ENCODE results near the gene TPRN. TPM values are rescaled to one million over a fixed set of nuclear protein-coding genes. Genes with fewer than 3 reads are reported as not detected.

Gene TPRN
- total and polyA plus RNA-seq, 9 of the 15 experiments (the other 6 are each of a cell fraction or from before 2014, with no cell fraction given) = 0.31 to 31.9 (median 4.4) TPM

- TF ChIP-seq CTCFL (IDR thresholded peaks at IDR 0.05; ENCODE audit: borderline replicate concordance, insufficient read depth, low read depth, low read length, poor library complexity, severe bottlenecking) (no peak), ZBTB11 (CRISPR knock-in tag; IDR thresholded peaks at IDR 0.05) (no peak), ZNF143 (CRISPR knock-in tag; IDR thresholded peaks at IDR 0.05) (no peak), TCF15 (CRISPR knock-in tag; IDR thresholded peaks at IDR 0.05) (no peak), PTRF (tag; IDR thresholded peaks at IDR 0.05) (no peak), ZBTB43 (CRISPR knock-in tag; IDR thresholded peaks at IDR 0.05) (no peak), MYNN (IDR thresholded peaks at IDR 0.05) (0 out of 2 replicates have a peak, but pooled peaks have one; percentile 42), MYNN (CRISPR knock-in tag; IDR thresholded peaks at IDR 0.05) (no peak), KDM2B (CRISPR knock-in tag; IDR thresholded peaks at IDR 0.05) (no peak), COPS2 (conservative IDR thresholded peaks at IDR 0.05) (no peak), HNRNPUL1 (IDR thresholded peaks at IDR 0.05; ENCODE audit: low read length) (no peak), POLR2AphosphoS5 (IDR thresholded peaks at IDR 0.05; ENCODE audit: control insufficient read depth, insufficient read depth, low read depth, low read length) (peak; percentile 12; the same call in 1 of the 2 replicates), KLF10 (CRISPR knock-in tag; IDR thresholded peaks at IDR 0.05) (no peak)
These were observed 24.0 kb downstream of the TPRN start (continued) for GRCh38 chr9:137176302-137177182.
